HEK293 (cell line): ENCODE data around the gene CPNE4.

Experiments
- FEZF1 ChIP-seq: fragments of 450-650 bp; formaldehyde crosslinking; IDR thresholded peaks from 2 replicates; pipeline ENCODE4 v1.5.1; 2016; ENCODE audit warnings: missing biosample characterization, missing genetic modification characterization
- PRDM6 ChIP-seq: fragments of 450-650 bp; formaldehyde crosslinking; IDR thresholded peaks from 2 replicates; pipeline ENCODE4 v1.5.1; 2017; ENCODE audit warnings: missing biosample characterization, missing genetic modification characterization
- REST ChIP-seq: fragments of 450-650 bp; formaldehyde crosslinking; IDR thresholded peaks from 2 replicates; pipeline ENCODE4 v1.5.1; 2016; ENCODE audit warnings: missing biosample characterization, missing genetic modification characterization
- SP7 ChIP-seq: fragments of 450-650 bp; formaldehyde crosslinking; IDR thresholded peaks from 2 replicates; pipeline ENCODE4 v1.5.1; 2016; ENCODE audit warnings: missing biosample characterization, missing genetic modification characterization
- ZBTB10 ChIP-seq: fragments of 450-650 bp; formaldehyde crosslinking; IDR thresholded peaks from 2 replicates; pipeline ENCODE4 v1.5.1; 2016; ENCODE audit warnings: missing biosample characterization, missing genetic modification characterization
- ZBTB20 ChIP-seq: fragments of 450-650 bp; formaldehyde crosslinking; IDR thresholded peaks from 2 replicates; pipeline ENCODE4 v1.5.1; 2016; ENCODE audit warnings: missing biosample characterization, missing genetic modification characterization
- ZBTB44 ChIP-seq: fragments of 450-650 bp; IDR thresholded peaks from 2 replicates; pipeline ENCODE4 v1.5.1; 2018; ENCODE audit warnings: missing biosample characterization, mild to moderate bottlenecking, missing genetic modification characterization
- ZEB2 ChIP-seq: fragments of 450-650 bp; formaldehyde crosslinking; IDR thresholded peaks from 2 replicates; pipeline ENCODE4 v1.5.1; 2016; ENCODE audit warnings: missing biosample characterization, missing genetic modification characterization
- ZFP69B ChIP-seq: fragments of 450-650 bp; formaldehyde crosslinking; IDR thresholded peaks from 2 replicates; pipeline ENCODE4 v1.5.1; 2016; ENCODE audit warnings: missing biosample characterization, missing genetic modification characterization
- ZNF138 ChIP-seq: fragments of 450-650 bp; formaldehyde crosslinking; IDR thresholded peaks from 2 replicates; pipeline ENCODE4 v1.5.1; 2016; ENCODE audit warnings: missing biosample characterization, missing genetic modification characterization, borderline replicate concordance
- ZNF280D ChIP-seq: fragments of 450-650 bp; formaldehyde crosslinking; IDR thresholded peaks from 2 replicates; pipeline ENCODE4 v1.5.1; 2016; ENCODE audit warnings: missing biosample characterization, missing genetic modification characterization
- ZNF335 ChIP-seq: fragments of 450-650 bp; formaldehyde crosslinking; conservative IDR thresholded peaks from 2 replicates; pipeline ENCODE4 v1.5.1; 2016; ENCODE audit warnings: missing biosample characterization, missing genetic modification characterization
- ZNF398 ChIP-seq: fragments of 450-650 bp; formaldehyde crosslinking; IDR thresholded peaks from 2 replicates; pipeline ENCODE4 v1.5.1; 2017; ENCODE audit warnings: missing biosample characterization, missing genetic modification characterization
- ZNF501 ChIP-seq: fragments of 450-650 bp; formaldehyde crosslinking; IDR thresholded peaks from 2 replicates; pipeline ENCODE4 v1.5.1; 2016; ENCODE audit warnings: missing biosample characterization, missing genetic modification characterization
- ZNF514 ChIP-seq: fragments of 450-650 bp; formaldehyde crosslinking; IDR thresholded peaks from 2 replicates; pipeline ENCODE4 v1.5.1; 2016; ENCODE audit warnings: missing biosample characterization, missing genetic modification characterization
- ZNF549 ChIP-seq: fragments of 450-650 bp; IDR thresholded peaks from 2 replicates; pipeline ENCODE4 v1.5.1; 2018; ENCODE audit warnings: missing biosample characterization, missing genetic modification characterization, mild to moderate bottlenecking, inconsistent platforms, moderate library complexity
- ZNF596 ChIP-seq: fragments of 450-650 bp; IDR thresholded peaks from 2 replicates; pipeline ENCODE4 v1.5.0; 2018; ENCODE audit warnings: missing biosample characterization, mild to moderate bottlenecking, missing genetic modification characterization, moderate library complexity
- ZNF664 ChIP-seq: fragments of 450-650 bp; formaldehyde crosslinking; IDR thresholded peaks from 2 replicates; pipeline ENCODE4 v1.5.1; 2016; ENCODE audit warnings: missing biosample characterization, missing genetic modification characterization
- ZNF670 ChIP-seq: fragments of 450-650 bp; formaldehyde crosslinking; IDR thresholded peaks from 2 replicates; pipeline ENCODE4 v1.5.1; 2016; ENCODE audit warnings: missing biosample characterization, missing genetic modification characterization, low read depth
- ZNF843 ChIP-seq: fragments of 450-650 bp; formaldehyde crosslinking; IDR thresholded peaks from 2 replicates; pipeline ENCODE4 v1.5.1; 2016; ENCODE audit warnings: missing biosample characterization, missing genetic modification characterization
- ZSCAN4 ChIP-seq: fragments of 450-650 bp; formaldehyde crosslinking; IDR thresholded peaks from 2 replicates; pipeline ENCODE4 v1.5.1; 2017; ENCODE audit warnings: missing biosample characterization, missing genetic modification characterization

The CPNE4 gene

GRCh38 chr3:131728898-131729642, 305.7 kb downstream of the CPNE4 start (continued):
- TF ChIP-seq ZBTB10 (no peak), PRDM6 (tag by site-specific recombination) (peak; percentile 74), FEZF1 (no peak), ZNF501 (tag by site-specific recombination) (no peak), ZSCAN4 (tag by site-specific recombination) (no peak), ZNF670 (no peak), ZNF280D (tag by site-specific recombination) (no peak), ZNF549 (tag by site-specific recombination) (no peak), ZEB2 (tag by site-specific recombination) (0 out of 2 replicates have a peak, but pooled peaks have one; percentile 31), ZNF335 (peak; percentile 25), ZBTB20 (tag by site-specific recombination) (no peak), ZNF398 (no peak; the same call in 1 of the 2 replicates), ZNF514 (tag by site-specific recombination) (no peak), ZNF596 (tag by site-specific recombination) (no peak), ZFP69B (tag by site-specific recombination) (no peak), REST (tag by site-specific recombination) (no peak), ZNF843 (peak; percentile 62; the same call in 1 of the 2 replicates), ZNF138 (tag by site-specific recombination) (no peak), ZBTB44 (tag by site-specific recombination) (no peak), SP7 (peak; percentile 83), ZNF664 (tag by site-specific recombination) (no peak)
